SKM-1 (cell line): ENCODE measurements around the gene BRMS1L.

Source experiments
- DNase-seq: peaks from one replicate; lab custom pipeline; 2025; ENCODE audit not compliant: unreplicated experiment; lab: John Stamatoyannopoulos, UW

Gene BRMS1L

DNA sequence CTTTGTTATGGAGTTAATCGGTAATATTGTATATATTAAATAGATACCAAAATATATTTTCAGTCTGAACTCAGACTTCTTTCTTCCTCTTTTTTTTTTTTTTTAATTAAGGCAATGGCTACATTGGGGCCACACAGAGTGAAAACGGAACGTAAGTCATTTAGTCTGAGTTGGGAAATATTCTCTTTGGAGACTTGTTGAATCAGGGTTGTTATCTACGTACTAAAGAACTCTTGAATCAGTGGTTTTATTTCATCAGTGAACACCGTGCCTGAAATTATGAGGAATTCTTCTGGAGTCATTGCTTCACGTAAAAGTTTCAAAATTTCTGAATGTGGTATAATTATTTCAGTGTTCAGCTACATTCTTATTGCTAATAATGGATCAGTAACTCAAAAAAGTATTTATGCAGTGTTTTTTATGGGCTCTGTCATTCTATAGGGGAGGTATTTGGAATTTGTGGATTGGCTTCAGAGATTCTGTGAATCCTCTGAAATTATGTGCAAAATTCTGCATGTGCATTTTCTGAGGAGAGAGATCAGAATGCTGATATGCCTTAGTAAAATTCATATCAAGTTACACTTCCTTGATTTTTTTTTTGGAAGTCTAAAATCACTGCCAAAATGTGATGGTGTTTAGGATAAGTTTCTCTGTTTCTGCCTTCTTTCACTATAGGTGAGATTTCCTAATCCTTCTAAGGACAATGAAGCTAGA is 39.6 kb downstream of the BRMS1L start:
- no peak for DNase-seq

DNA sequence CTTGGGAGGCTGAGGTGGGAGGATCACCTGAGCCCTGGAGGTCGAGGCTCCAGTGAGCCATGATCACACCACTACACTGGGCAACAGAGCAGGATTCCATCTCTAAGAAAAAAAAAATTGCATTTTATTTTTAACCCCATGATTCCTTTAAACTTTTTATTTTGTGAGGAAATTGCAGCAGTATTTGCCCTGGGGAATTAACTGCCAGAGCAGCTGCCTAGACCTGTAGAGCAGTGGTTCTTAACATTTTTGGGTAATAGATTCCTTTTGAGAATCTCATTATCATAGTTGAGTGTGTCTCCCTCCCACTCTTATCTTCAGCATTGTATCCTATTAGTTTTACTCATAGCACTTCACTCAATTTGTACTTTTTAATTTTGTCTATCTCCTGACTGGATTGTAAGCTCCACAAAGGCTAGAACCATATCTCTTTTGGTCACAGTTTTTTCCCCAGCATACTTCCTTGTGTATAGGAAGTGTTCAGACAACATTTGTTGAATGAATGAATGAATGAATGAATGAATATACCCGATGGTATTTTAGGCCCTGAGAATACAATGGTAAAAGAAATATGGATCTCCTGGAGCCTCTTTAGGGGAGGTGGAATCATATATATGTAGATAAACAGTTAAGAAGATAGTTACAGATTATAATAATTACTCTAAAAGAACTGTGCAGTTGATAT is 40.6 kb downstream of the BRMS1L start:
- no peak for DNase-seq

GRCh38 chr14:35867280-35867629 is 41.1 kb downstream of the BRMS1L start:
- no peak for DNase-seq

- DNase-seq = no peak
Measured at GRCh38 chr14:35875296-35875695, 49.2 kb downstream of the BRMS1L start.

GRCh38 chr14:35877276-35877675 is 51.1 kb downstream of the BRMS1L start:
- DNase-seq = no peak

DNA sequence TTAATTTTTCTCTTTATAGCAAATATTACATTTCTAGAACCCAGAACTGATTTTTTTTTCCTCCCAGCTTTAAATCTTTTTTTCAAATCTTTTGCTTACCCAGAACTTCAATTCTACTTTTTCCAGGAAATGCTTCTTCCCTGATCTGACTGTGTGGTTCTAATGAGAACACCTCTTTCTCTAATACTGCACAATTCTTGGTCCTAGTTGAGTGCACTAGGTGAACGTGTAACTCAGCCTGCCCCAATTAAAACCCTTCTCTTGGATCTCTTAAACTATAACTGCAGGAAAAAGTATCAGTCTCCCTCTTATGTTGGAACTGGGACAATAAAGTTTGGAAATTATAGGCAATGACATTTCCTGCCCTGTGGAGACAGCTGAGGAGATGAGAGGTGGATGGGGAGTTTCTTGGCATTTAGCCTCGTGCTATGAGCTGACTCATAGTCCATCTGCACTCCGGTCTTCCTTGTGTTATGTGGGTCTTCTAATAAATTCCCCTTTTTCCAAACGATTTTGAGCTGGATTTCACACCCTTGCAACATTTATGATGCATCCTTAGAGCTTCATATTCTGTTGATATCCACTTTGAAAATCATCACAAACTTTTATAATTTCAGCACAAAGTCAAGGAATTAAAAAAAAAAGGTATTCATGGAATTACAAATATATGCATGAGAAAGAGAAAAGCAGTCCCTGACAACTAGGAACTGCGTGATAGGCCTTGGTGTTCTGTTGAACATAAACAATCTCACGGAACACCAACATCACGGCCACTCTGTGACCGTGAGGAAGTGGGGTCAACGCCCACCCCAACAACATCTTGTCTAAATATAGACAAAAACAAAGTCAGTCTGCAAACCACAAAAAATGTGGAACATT is 52.4 kb downstream of the BRMS1L start:
- DNase-seq = no peak

- DNase-seq = no peak
Measured at GRCh38 chr14:35879151-35879648, 53.1 kb downstream of the BRMS1L start.

- DNase-seq = no peak
Measured at GRCh38 chr14:35879654-35880249, 53.6 kb downstream of the BRMS1L start.

- no peak for DNase-seq
Measured at GRCh38 chr14:35881280-35881679, 55.1 kb downstream of the BRMS1L start.

- no peak for DNase-seq
Measured at GRCh38 chr14:35883677-35884293, 57.6 kb downstream of the BRMS1L start.

GRCh38 chr14:35890308-35890707 is 64.2 kb downstream of the BRMS1L start:
- no peak for DNase-seq

- no peak for DNase-seq
Measured at GRCh38 chr14:35895256-35895655, 69.1 kb downstream of the BRMS1L start.

GRCh38 chr14:35897616-35898111 is 71.5 kb downstream of the BRMS1L start:
- DNase-seq = no peak

DNA sequence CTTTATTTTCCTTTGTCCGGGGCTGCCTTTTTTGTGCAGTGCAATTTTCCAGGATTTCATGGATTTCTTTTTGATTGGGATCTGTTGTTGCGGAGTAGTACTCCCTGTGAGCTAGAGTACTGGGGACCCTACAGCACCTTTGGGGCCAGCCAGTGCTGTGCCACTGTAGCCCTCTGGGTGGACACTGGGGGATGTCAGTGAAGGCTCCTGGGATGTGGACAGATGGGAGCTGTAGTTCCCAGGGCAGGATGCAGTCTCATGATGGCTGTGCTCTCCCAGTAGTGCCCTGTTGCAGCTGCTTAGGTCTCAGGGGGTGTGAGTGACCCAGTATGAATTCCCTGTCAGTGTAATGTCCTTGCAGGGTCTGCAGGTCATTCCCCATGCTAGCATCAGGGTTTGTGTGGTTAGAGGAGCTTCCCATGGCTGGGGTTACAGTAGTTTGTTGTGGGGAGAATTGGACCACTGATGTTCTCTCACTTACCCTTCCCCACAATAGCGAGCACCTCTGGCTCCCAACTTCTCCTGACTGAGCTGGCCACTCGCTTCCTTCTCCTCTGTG is 72.2 kb downstream of the BRMS1L start:
- DNase-seq = no peak

DNA sequence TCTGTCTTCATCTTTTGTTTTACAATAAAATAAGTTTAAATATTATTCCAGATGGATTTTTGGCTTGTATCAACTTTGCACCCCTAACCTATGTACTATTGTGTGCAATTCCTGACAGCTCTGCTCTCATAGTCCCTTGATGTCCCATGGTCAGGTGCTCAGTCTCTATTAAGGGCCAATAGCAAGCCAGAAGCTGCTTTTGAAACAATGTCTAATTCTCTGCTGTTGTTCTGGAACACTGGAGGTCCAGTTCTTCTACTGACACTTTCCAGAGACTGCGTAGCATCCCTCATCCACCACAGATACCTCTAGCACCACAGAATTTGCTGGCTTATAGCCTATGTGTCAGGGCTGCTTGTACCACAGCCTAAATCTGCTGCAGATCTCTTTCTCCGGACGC is 74.6 kb downstream of the BRMS1L start:
- DNase-seq = no peak

DNA sequence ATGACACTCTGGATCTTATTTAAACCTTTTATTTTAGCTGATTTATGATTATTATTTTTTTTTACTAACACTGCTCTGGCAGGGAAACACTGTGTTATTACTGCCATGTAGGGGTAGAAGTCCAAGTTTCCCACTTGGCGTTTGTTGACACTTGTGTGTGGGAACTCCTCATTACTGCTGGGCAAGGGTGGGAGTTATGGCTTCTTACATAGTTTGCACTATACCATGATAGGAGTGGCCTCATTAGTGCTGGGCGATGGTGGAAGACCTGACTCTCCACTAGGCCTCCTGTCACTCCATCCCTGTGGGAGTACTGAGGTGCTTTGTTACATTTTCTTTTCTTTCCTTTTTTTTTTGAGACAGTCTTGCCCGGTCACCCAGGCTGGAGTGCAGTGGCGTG is 83.5 kb downstream of the BRMS1L start:
- no peak for DNase-seq

DNA sequence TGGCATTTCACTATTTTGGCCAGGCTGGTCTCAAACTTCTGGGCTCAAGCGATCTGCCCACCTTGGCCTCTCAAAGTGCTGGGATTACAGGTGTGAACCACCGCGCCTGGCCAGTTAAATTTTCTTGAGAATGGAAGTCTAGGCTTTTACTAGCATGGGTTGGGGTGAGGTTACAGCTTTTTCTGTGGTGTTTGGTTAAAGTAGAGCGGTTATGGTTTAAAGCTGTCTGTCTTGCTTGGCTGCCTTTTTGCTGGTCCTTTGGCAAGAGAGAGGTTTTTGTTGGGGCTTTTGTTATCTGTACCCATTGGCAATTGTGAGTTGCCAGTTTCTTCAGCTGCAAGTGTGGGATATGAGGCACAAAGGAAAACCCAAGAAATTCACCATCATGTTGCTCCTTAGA is 84.1 kb downstream of the BRMS1L start:
- no peak for DNase-seq

DNA sequence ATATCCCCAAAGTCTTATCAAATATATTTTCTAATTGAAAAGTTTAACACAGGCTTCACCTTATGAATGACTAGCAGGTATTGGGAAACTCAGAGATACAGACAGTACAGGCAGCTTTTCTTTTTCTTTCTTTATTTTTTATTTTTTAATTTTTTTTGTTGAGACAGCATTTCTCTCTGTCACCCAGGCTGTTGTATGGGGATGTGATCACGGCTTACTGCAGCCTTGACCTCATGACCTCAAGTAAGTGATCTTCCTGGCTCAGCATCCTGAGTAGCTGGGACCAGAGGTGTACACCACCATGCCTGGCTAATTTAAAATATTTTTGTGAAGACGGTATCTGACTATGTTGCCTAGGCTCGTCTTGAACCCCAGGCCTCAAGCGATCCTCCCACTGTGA is 85.0 kb downstream of the BRMS1L start:
- DNase-seq = no peak

- no peak for DNase-seq
Measured at GRCh38 chr14:35915185-35915584, 89.0 kb downstream of the BRMS1L start.

DNA sequence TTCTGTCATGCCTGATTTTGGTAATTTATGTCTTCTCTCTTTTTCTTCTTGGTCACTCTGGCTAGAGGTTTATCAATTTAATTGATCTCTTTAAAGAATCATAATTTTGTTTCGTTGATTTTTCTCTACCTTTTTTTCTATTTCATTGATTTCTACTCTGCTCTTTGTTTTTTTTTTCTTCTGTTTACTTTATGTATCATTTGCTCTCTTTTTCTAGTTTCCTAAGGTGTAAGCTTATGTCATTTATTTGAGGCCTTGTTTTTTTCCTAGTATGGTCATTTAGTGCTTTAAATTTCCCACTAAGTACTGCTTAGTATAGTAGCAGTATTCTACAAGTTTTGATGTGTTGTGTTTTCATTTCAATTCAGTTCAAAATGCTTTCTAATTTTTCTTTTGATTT is 89.6 kb downstream of the BRMS1L start:
- no peak for DNase-seq
